ENCODE data around the gene C16orf74.

- TF ChIP-seq CTCF (IDR thresholded peaks at IDR 0.05) (no peak), ZFX (IDR thresholded peaks at IDR 0.05; ENCODE audit: borderline replicate concordance) (no peak)
These were observed 86.1 kb downstream of the C16orf74 start for GRCh38 chr16:85664580-85665372.

Measured in 22Rv1 (cell line).